GM12878 (cell line): ENCODE data around the gene DZANK1.

Source experiments
- ASH2L ChIP-seq: fragments of 300-600, 200-600 bp; sonication (generic); IDR thresholded peaks from 2 replicates; pipeline ENCODE4 v1.6.1; 2017; ENCODE audit warnings: low read depth, mild to moderate bottlenecking, borderline replicate concordance
- NBN ChIP-seq: fragments of 450-650 bp; IDR thresholded peaks from 2 replicates; pipeline ENCODE4 v1.6.1; 2016
- POLR2AphosphoS5 ChIP-seq: IDR thresholded peaks from 2 replicates; pipeline ENCODE4 v1.6.1; 2011; ENCODE audit warnings: mild to moderate bottlenecking, low read length, inconsistent platforms
- RBBP5 ChIP-seq: fragments of 200-600 bp; sonication (generic); conservative IDR thresholded peaks from 2 replicates; pipeline ENCODE4 v1.6.1; 2016
- TBL1XR1 ChIP-seq: IDR thresholded peaks from 2 replicates; pipeline ENCODE4 v1.6.1; 2012; ENCODE audit warnings: low read depth, low read length, improper control_type of control experiment
- TF ChIP-seq, protein P1 (sequence below), 3 experiments: IDR thresholded peaks in 2 of 3; conservative IDR thresholded peaks in 1 of 3; 2 replicates each; pipeline ENCODE4 v1.5.1; 2011; ENCODE audit warnings: low read depth in 3 of 3, low read length in 3 of 3, mild to moderate bottlenecking in 3 of 3, control low read depth in 2 of 3, moderate library complexity in 2 of 3, inconsistent platforms in 1 of 3, mixed read lengths in 1 of 3; ENCODE audit not compliant: control insufficient read depth in 2 of 3, insufficient read depth in 1 of 3; ENCODE audit errors: extremely low read depth in 1 of 3
- TF ChIP-seq, protein P2 (sequence below): fragments of 450-650 bp; IDR thresholded peaks from 2 replicates; pipeline ENCODE4 v1.6.1; 2017; ENCODE audit warnings: mild to moderate bottlenecking, moderate library complexity

DNA sequence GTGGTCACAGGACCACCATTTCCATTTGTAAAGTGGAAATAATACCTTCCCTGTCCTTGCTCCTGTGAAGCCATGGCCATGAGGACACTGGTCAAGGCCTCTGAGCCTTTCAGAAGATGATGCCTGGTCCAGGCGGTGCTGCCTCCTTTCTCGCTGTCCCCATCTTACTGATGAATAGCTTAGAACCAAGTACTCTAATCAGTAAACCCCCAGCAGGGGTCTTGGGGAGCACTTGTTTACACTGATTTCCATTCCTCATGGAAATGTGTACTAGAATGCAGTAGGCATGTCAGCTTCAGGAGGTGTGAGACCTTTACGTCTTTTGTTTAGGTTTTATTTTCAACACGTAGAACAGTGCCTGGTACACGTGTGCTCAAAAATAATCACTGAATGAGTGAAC, 75.1 kb downstream of the DZANK1 start:
- TF ChIP-seq, protein P1, sequence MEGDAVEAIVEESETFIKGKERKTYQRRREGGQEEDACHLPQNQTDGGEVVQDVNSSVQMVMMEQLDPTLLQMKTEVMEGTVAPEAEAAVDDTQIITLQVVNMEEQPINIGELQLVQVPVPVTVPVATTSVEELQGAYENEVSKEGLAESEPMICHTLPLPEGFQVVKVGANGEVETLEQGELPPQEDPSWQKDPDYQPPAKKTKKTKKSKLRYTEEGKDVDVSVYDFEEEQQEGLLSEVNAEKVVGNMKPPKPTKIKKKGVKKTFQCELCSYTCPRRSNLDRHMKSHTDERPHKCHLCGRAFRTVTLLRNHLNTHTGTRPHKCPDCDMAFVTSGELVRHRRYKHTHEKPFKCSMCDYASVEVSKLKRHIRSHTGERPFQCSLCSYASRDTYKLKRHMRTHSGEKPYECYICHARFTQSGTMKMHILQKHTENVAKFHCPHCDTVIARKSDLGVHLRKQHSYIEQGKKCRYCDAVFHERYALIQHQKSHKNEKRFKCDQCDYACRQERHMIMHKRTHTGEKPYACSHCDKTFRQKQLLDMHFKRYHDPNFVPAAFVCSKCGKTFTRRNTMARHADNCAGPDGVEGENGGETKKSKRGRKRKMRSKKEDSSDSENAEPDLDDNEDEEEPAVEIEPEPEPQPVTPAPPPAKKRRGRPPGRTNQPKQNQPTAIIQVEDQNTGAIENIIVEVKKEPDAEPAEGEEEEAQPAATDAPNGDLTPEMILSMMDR (IDR thresholded peaks at IDR 0.05 in 2 of 3, conservative IDR thresholded peaks at IDR 0.05 in 1 of 3; ENCODE audit: control insufficient read depth in 2 of 3, extremely low read depth in 1 of 3, insufficient read depth in 1 of 3, low read depth in 3 of 3, low read length in 3 of 3): no peak
- TF ChIP-seq POLR2AphosphoS5: no peak
- no peak for TF ChIP-seq RBBP5
- no peak for TF ChIP-seq ASH2L
- no peak for TF ChIP-seq NBN
- TF ChIP-seq, protein P2, sequence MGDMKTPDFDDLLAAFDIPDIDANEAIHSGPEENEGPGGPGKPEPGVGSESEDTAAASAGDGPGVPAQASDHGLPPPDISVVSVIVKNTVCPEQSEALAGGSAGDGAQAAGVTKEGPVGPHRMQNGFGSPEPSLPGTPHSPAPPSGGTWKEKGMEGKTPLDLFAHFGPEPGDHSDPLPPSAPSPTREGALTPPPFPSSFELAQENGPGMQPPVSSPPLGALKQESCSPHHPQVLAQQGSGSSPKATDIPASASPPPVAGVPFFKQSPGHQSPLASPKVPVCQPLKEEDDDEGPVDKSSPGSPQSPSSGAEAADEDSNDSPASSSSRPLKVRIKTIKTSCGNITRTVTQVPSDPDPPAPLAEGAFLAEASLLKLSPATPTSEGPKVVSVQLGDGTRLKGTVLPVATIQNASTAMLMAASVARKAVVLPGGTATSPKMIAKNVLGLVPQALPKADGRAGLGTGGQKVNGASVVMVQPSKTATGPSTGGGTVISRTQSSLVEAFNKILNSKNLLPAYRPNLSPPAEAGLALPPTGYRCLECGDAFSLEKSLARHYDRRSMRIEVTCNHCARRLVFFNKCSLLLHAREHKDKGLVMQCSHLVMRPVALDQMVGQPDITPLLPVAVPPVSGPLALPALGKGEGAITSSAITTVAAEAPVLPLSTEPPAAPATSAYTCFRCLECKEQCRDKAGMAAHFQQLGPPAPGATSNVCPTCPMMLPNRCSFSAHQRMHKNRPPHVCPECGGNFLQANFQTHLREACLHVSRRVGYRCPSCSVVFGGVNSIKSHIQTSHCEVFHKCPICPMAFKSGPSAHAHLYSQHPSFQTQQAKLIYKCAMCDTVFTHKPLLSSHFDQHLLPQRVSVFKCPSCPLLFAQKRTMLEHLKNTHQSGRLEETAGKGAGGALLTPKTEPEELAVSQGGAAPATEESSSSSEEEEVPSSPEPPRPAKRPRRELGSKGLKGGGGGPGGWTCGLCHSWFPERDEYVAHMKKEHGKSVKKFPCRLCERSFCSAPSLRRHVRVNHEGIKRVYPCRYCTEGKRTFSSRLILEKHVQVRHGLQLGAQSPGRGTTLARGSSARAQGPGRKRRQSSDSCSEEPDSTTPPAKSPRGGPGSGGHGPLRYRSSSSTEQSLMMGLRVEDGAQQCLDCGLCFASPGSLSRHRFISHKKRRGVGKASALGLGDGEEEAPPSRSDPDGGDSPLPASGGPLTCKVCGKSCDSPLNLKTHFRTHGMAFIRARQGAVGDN: no peak
- no peak for TF ChIP-seq TBL1XR1
